Trophoblast cell (in vitro differentiated cells and primary cell): ENCODE data around the gene FMOD.
A peak's percentile ranks its signal among the peaks of the same experiment; 100 is the strongest.

Source experiments
- DNase-seq, 2 donors: peaks; one replicate each; pipeline ENCODE4 v3.0.0-alpha.2; 2016
- H2AFZ ChIP-seq: 2 replicates; pipeline ENCODE4 v1.6.1; 2013; ENCODE audit warnings: low read length, moderate library complexity, mild to moderate bottlenecking; ENCODE audit not compliant: insufficient read depth, poor library complexity
- H2AK5ac ChIP-seq: 2 replicates; pipeline ENCODE4 v1.6.1; 2013; ENCODE audit warnings: mild to moderate bottlenecking, low read length
- H2BK120ac ChIP-seq: 2 replicates; pipeline ENCODE4 v1.6.1; 2013; ENCODE audit warnings: low read length, mild to moderate bottlenecking, moderate library complexity; ENCODE audit not compliant: insufficient read depth, poor library complexity
- H2BK12ac ChIP-seq: 2 replicates; pipeline ENCODE4 v1.6.1; 2013; ENCODE audit warnings: mild to moderate bottlenecking, low read length, moderate library complexity
- H2BK5ac ChIP-seq: 2 replicates; pipeline ENCODE4 v1.6.1; 2013; ENCODE audit warnings: low read length, low read depth, moderate library complexity, mild to moderate bottlenecking; ENCODE audit not compliant: poor library complexity
- H3K14ac ChIP-seq: 2 replicates; pipeline ENCODE4 v1.6.1; 2013; ENCODE audit warnings: mild to moderate bottlenecking, low read length
- H3K18ac ChIP-seq: 2 replicates; pipeline ENCODE4 v1.6.1; 2013; ENCODE audit warnings: mild to moderate bottlenecking, low read length
- H3K23ac ChIP-seq: 2 replicates; pipeline ENCODE4 v1.6.1; 2013; ENCODE audit warnings: low read length
- H3K27ac ChIP-seq: 2 replicates; pipeline ENCODE4 v1.5.1; 2013; ENCODE audit warnings: low read depth, mild to moderate bottlenecking, inconsistent platforms, low read length, moderate library complexity
- H3K27me3 ChIP-seq: 2 replicates; pipeline ENCODE4 v1.6.1; 2013; ENCODE audit warnings: inconsistent platforms, mild to moderate bottlenecking, low read length, moderate library complexity; ENCODE audit not compliant: insufficient read depth
- H3K36me3 ChIP-seq, 2 experiments: 1 replicate in 1 of 2; 2 replicates in 1 of 2; pipeline ENCODE4 v1.6.1; 2013; ENCODE audit warnings: low read length in 2 of 2, mild to moderate bottlenecking in 2 of 2, moderate library complexity in 1 of 2; ENCODE audit not compliant: insufficient read depth in 2 of 2, control insufficient read depth in 1 of 2
- H3K4ac ChIP-seq: 2 replicates; pipeline ENCODE4 v1.6.1; 2013; ENCODE audit warnings: low read depth, mild to moderate bottlenecking, low read length, moderate library complexity
- H3K4me1 ChIP-seq, 2 experiments: 1 replicate in 1 of 2; 2 replicates in 1 of 2; pipeline ENCODE4 v1.6.1; 2013; ENCODE audit warnings: low read length in 2 of 2, mild to moderate bottlenecking in 2 of 2, moderate library complexity in 1 of 2; ENCODE audit not compliant: insufficient read depth in 2 of 2, control insufficient read depth in 1 of 2
- H3K4me2 ChIP-seq: 2 replicates; pipeline ENCODE4 v1.6.1; 2013; ENCODE audit warnings: inconsistent platforms, mild to moderate bottlenecking, low read length, moderate library complexity
- H3K4me3 ChIP-seq: 2 replicates; pipeline ENCODE4 v1.5.1; 2013; ENCODE audit warnings: mild to moderate bottlenecking, low read depth, low read length, inconsistent platforms
- H3K79me1 ChIP-seq: one replicate; pipeline ENCODE4 v1.6.1; 2013; ENCODE audit warnings: low read length
- H3K79me2 ChIP-seq: 2 replicates; pipeline ENCODE4 v1.6.1; 2013; ENCODE audit warnings: low read length, mild to moderate bottlenecking; ENCODE audit not compliant: control insufficient read depth, insufficient read depth, poor library complexity
- H3K9ac ChIP-seq: 2 replicates; pipeline ENCODE4 v1.6.1; 2013; ENCODE audit warnings: mild to moderate bottlenecking, low read length
- H3K9me3 ChIP-seq: 2 replicates; pipeline ENCODE4 v1.6.1; 2013; ENCODE audit warnings: low read depth, mild to moderate bottlenecking, control low read depth, inconsistent platforms, low read length; ENCODE audit not compliant: insufficient read depth
- H4K12ac ChIP-seq: 2 replicates; pipeline ENCODE4 v1.6.1; 2013; ENCODE audit warnings: low read depth, mild to moderate bottlenecking, low read length, moderate library complexity
- H4K8ac ChIP-seq: 2 replicates; pipeline ENCODE4 v1.6.1; 2013; ENCODE audit warnings: low read depth, mild to moderate bottlenecking, low read length, moderate library complexity
- H4K91ac ChIP-seq: one replicate; pipeline ENCODE4 v1.6.1; 2013; ENCODE audit warnings: low read depth, mild to moderate bottlenecking, low read length, moderate library complexity
- whole genome bisulfite sequencing: extraction: QIAGEN DNeasy Blood & Tissue Kit; methylation state at CpG from one replicate; pipeline ENCODE4 v1.1.7; 2013; ENCODE audit warnings: missing lambda C conversion rate; ENCODE audit not compliant: insufficient read length, insufficient coverage; ENCODE audit errors: extremely low coverage; 5-methylcytosine and 5-hydroxymethylcytosine counted together

The FMOD gene

DNA sequence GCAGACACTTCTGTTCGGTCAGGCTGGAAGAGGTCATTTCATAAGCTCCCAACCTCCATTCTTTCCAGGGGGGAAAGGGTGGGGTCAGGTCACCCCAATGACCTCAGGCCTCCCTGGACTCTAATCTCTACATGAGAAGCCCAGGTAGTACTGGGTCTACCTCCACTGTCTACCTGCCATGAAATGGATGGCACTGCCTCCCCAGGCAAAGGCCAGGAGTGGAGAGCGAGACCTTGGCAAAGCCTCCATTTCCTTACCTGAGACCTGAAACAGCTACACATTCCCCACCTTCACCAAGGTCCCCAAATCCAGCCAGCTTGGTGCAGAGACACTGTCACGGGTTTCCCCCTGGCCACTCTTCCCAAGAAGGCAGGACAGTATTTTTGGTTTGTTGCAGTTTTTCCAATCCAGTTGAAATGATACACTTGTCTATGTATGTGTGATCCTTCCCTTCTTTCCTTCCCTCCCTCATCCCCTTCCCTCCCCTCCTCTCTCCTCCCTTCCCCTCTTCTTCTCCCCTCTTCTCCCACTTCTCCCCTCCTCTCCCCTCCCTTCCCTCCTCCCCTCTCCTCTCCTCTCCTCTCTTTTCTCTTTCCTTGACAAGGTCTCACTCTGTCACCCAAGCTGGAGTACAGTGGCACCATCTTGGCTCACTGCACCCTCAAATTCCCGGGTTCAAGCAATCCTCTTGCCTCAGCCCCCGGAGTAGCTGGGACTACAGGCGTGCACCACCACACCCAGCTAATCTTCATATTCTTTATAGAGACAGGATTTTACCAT lies 29.5 kb downstream of the FMOD start:
- H3K18ac ChIP-seq, result no peak overlapping the region
- H3K9me3 ChIP-seq, result no peaks in the 10 kb centered on the region
- no peak overlapping the region for H3K27ac ChIP-seq
- H2AFZ ChIP-seq, result no peak overlapping the region
- H3K79me1 ChIP-seq, result no peaks in the 10 kb centered on the region
- no peak for DNase-seq
- no peak overlapping the region for H3K23ac ChIP-seq
- no peak overlapping the region for H4K91ac ChIP-seq
- no peaks in the 10 kb centered on the region for H3K27me3 ChIP-seq
- no peak overlapping the region for H2AK5ac ChIP-seq
- no peaks in the 10 kb centered on the region for H3K4me1 ChIP-seq
- no peak overlapping the region for H3K14ac ChIP-seq
- no peak overlapping the region for H4K8ac ChIP-seq
- no peak overlapping the region for H3K9ac ChIP-seq
- H3K4me3 ChIP-seq, result no peak overlapping the region
- H3K79me2 ChIP-seq, result no peaks in the 10 kb centered on the region
- H3K4me2 ChIP-seq, result no peak overlapping the region
- WGBS, result no CpG with 5 or more reads among the region's 6 CpGs
- H4K12ac ChIP-seq, result no peak overlapping the region
- no peak overlapping the region for H2BK12ac ChIP-seq
- H3K4ac ChIP-seq, result no peak overlapping the region
- H2BK120ac ChIP-seq, result no peak overlapping the region
- no peaks in the 10 kb centered on the region for H3K36me3 ChIP-seq
- no peak overlapping the region for H2BK5ac ChIP-seq

GRCh38 chr1:203320591-203321272 lies 30.2 kb downstream of the FMOD start:
- WGBS, result no CpG with 5 or more reads among the region's 6 CpGs
- Histone ChIP-seq H3K14ac (no peak overlapping the region), H2AK5ac (no peak overlapping the region), H3K18ac (no peak overlapping the region), H3K27me3 (no peaks in the 10 kb centered on the region), H4K8ac (no peak overlapping the region), H3K9me3 (no peaks in the 10 kb centered on the region), H4K91ac (no peak overlapping the region), H3K79me1 (no peaks in the 10 kb centered on the region), H2BK12ac (no peak overlapping the region), H3K4me2 (no peak overlapping the region), H3K23ac (no peak overlapping the region), H2AFZ (no peak overlapping the region), H2BK5ac (no peak overlapping the region), H3K4ac (no peak overlapping the region), H3K27ac (no peak overlapping the region), H3K9ac (no peak overlapping the region), H3K79me2 (no peaks in the 10 kb centered on the region), H4K12ac (no peak overlapping the region), H3K4me3 (no peak overlapping the region), H3K36me3 (no peaks in the 10 kb centered on the region), H2BK120ac (no peak overlapping the region), H3K4me1 (no peaks in the 10 kb centered on the region)
- peak; percentile 41 to 70 for DNase-seq

- H3K14ac ChIP-seq, result no peak overlapping the region
- no peak overlapping the region for H3K23ac ChIP-seq
- H3K9me3 ChIP-seq, result no peaks in the 10 kb centered on the region
- no peak for DNase-seq
- no peak overlapping the region for H2AFZ ChIP-seq
- H3K9ac ChIP-seq, result no peak overlapping the region
- no peak overlapping the region for H2AK5ac ChIP-seq
- H3K36me3 ChIP-seq, result no peaks in the 10 kb centered on the region
- H2BK5ac ChIP-seq, result no peak overlapping the region
- WGBS, result no CpG with 5 or more reads among the region's 1 CpG
- no peak overlapping the region for H4K91ac ChIP-seq
- H3K4me2 ChIP-seq, result no peak overlapping the region
- no peaks in the 10 kb centered on the region for H3K79me1 ChIP-seq
- H2BK120ac ChIP-seq, result no peak overlapping the region
- H3K18ac ChIP-seq, result no peak overlapping the region
- H3K4ac ChIP-seq, result no peak overlapping the region
- no peak overlapping the region for H2BK12ac ChIP-seq
- no peaks in the 10 kb centered on the region for H3K27me3 ChIP-seq
- H3K79me2 ChIP-seq, result no peaks in the 10 kb centered on the region
- H4K12ac ChIP-seq, result no peak overlapping the region
- H3K27ac ChIP-seq, result no peak overlapping the region
- H3K4me3 ChIP-seq, result no peak overlapping the region
- no peaks in the 10 kb centered on the region for H3K4me1 ChIP-seq
- no peak overlapping the region for H4K8ac ChIP-seq
Observed at GRCh38 chr1:203318229-203318517, 32.7 kb downstream of the FMOD start.

GRCh38 chr1:203317429-203318228 lies 33.3 kb downstream of the FMOD start:
- Histone ChIP-seq H3K36me3 (no peaks in the 10 kb centered on the region), H3K4me1 (no peaks in the 10 kb centered on the region), H2AFZ (no peak overlapping the region), H3K4me2 (no peak overlapping the region), H3K27ac (no peak overlapping the region), H4K8ac (no peak overlapping the region), H3K9ac (no peak overlapping the region), H2AK5ac (no peak overlapping the region), H2BK120ac (no peak overlapping the region), H3K18ac (no peak overlapping the region), H3K27me3 (no peaks in the 10 kb centered on the region), H3K4ac (no peak overlapping the region), H3K4me3 (no peak overlapping the region), H2BK5ac (no peak overlapping the region), H3K79me1 (no peaks in the 10 kb centered on the region), H3K23ac (no peak overlapping the region), H2BK12ac (no peak overlapping the region), H3K9me3 (no peaks in the 10 kb centered on the region), H3K14ac (no peak overlapping the region), H4K91ac (no peak overlapping the region), H3K79me2 (no peaks in the 10 kb centered on the region), H4K12ac (no peak overlapping the region)
- no peak for DNase-seq
- no CpG with 5 or more reads among the region's 7 CpGs for WGBS
